NK-92 treated with Interleukin-12 subunit alpha and Interleukin-12 subunit beta, amount 100 ng/mL, for 24 hours (cell line): ENCODE measurements around the gene IL22RA2.

Source experiments
- DNase-seq: peaks from one replicate; lab custom pipeline; 2025; lab: John Stamatoyannopoulos, UW

Gene IL22RA2

GRCh38 chr6:137167702-137168377 is 5.6 kb downstream of the IL22RA2 start:
- DNase-seq: no peak

- DNase-seq: no peak
Observed at GRCh38 chr6:137166247-137167098, 7.0 kb downstream of the IL22RA2 start.

- peak; percentile 45 for DNase-seq
Observed at GRCh38 chr6:137165375-137166246, 7.8 kb downstream of the IL22RA2 start.

- DNase-seq: no peak
Observed at GRCh38 chr6:137163732-137164318, 9.6 kb downstream of the IL22RA2 start.

- no peak for DNase-seq
Observed at GRCh38 chr6:137162692-137163306, 10.6 kb downstream of the IL22RA2 start.

GRCh38 chr6:137161949-137162348 is 11.5 kb downstream of the IL22RA2 start:
- no peak for DNase-seq

GRCh38 chr6:137160763-137161162 is 12.7 kb downstream of the IL22RA2 start:
- DNase-seq: no peak

- no peak for DNase-seq
Observed at GRCh38 chr6:137159912-137160311, 13.5 kb downstream of the IL22RA2 start.

GRCh38 chr6:137157601-137158000 is 15.8 kb downstream of the IL22RA2 start:
- no peak for DNase-seq

- DNase-seq: no peak
Observed at GRCh38 chr6:137156650-137157049, 16.8 kb downstream of the IL22RA2 start.

GRCh38 chr6:137155830-137156229 is 17.6 kb downstream of the IL22RA2 start:
- peak; percentile 11 for DNase-seq

GRCh38 chr6:137150072-137150471 is 23.4 kb downstream of the IL22RA2 start:
- no peak for DNase-seq

GRCh38 chr6:137149035-137149393 is 24.4 kb downstream of the IL22RA2 start:
- DNase-seq: no peak

- DNase-seq: no peak
Observed at GRCh38 chr6:137148306-137149034, 25.0 kb downstream of the IL22RA2 start.

- no peak for DNase-seq
Observed at GRCh38 chr6:137147195-137147594, 26.2 kb downstream of the IL22RA2 start.

- DNase-seq: no peak
Observed at GRCh38 chr6:137146206-137146605, 27.2 kb downstream of the IL22RA2 start.

GRCh38 chr6:137145421-137145820 is 28.0 kb downstream of the IL22RA2 start:
- DNase-seq: no peak

GRCh38 chr6:137136065-137136464 is 37.4 kb downstream of the IL22RA2 start:
- no peak for DNase-seq

- DNase-seq: no peak
Observed at GRCh38 chr6:137134483-137134882, 39.0 kb downstream of the IL22RA2 start.

- DNase-seq: no peak
Observed at GRCh38 chr6:137133122-137133521, 40.3 kb downstream of the IL22RA2 start.
